ENCODE measurements around the gene RYR3.

RYR3 gene

DNA sequence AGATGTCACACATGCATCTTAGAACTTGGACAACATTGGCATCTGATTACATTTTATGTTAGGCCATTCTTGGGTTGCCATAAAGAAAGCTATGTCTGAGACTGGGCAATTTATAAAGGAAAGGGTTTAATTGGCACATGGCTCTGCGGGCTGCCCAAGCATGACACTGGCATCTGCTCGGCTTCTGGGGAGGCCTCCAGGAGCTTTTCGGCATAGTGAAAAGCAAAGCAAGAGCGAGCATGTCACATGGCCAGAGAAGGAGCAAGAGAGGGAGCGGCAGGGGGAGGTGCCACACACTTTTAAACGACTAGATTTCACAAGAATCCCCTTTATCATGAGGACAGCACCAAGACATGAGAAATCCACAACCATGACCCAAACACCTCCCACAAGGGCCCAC, 11.3 kb downstream of the RYR3 start:
- DNase-seq = no peak

GRCh38 chr15:33324609-33325008, 13.8 kb downstream of the RYR3 start:
- no peak for DNase-seq

GRCh38 chr15:33326908-33327307, 16.1 kb downstream of the RYR3 start:
- DNase-seq = no peak

DNA sequence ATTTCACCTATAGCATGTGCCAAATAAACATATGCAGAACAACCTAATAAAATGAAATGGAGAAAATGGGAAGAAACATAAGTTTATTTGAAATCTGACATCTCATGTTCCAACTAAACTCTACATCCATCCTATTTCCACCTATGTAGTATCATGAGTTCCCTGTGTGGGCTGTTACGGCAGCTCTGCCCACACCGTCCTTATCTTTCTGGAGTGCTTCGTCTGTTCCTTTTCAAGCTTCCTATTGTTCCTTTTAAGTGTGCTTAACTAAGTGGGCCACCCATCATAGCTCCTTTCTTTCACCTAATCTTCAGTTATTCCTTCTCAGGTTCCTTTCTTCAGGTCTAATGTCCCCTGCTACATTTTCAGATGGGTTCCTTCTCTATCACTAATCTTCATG, 17.3 kb downstream of the RYR3 start:
- DNase-seq = no peak

DNA sequence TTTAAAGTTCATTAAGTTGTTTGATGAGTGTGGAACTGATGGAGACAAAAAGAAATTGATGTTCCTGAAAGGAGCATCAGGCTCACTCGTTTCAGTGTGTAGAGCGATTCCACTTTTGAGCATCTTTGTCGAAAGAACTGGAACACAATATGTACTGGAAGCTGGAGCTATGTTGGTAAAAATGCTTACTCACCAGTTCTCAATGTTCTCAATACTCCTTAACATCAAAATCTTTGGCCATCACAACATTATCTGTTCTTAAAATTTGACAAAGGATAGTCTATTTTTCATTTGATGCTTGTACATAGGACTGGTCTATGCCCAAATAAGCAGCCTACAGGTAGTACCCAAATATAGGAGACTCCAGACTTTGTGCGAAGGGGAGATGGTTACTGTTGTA, 18.7 kb downstream of the RYR3 start:
- no peak for DNase-seq

- DNase-seq = no peak
Measured at GRCh38 chr15:33330931-33331330, 20.2 kb downstream of the RYR3 start.

DNA sequence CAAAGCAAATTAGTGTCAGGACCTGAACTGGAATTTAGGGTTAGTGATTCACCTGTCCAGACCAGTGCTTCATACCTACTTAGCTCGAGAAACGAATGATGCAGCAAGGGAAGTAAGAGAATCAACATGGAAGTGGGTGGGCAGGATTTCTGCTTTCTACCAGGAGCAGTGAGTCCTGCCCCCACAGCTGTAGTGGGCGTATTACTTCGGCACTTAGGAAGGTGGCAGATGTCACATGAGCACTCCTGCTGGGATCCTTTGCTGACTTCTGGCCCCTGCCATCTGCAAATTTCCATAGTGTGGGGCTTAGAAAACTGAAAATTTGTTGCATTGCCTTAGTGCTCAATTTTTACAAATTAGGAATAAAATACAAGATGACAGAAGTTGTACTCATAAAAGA, 31.2 kb downstream of the RYR3 start:
- no peak for DNase-seq

GRCh38 chr15:33343275-33343674, 32.5 kb downstream of the RYR3 start:
- no peak for DNase-seq

DNA sequence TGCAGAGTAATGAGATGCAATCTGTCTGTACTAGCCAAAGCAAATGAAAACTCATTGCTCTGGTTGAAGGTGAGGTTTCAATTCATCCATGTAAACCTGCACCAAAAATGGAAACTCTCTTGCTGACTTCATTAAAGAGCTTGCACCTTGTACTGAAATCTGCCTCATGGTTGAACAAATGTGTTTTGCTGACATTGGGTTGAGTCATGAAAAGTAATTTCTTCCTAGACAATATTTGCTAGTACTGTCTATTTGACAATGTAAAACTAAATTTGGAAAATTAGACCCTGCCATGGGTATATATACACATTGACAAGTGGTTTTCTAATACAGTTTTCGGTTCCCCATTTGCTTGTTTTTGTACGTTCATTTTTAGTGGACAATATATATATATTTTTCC, 33.3 kb downstream of the RYR3 start:
- no peak for DNase-seq

GRCh38 chr15:33344530-33344929, 33.8 kb downstream of the RYR3 start:
- DNase-seq = no peak

- no peak for DNase-seq
Measured at GRCh38 chr15:33354411-33354810, 43.6 kb downstream of the RYR3 start.

DNA sequence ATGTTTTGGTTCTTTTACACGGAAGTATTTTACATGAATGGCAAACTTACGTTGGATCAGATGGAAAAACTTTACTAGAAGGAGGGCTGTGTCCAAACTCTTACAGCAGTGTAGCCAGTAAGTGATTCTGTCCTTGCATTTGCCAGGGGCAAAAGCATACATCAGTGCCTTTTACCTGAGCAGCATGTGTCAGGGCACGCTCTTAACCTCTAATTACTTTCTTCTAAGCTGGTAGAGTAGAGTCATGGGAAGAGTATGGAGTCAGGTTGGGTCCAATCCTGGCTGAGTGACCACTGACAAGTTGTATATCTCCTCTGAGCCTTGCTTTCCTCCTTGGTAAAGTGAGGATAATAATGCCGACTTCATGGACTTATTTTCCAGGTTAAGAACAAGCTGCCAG, 47.1 kb downstream of the RYR3 start:
- no peak for DNase-seq

DNA sequence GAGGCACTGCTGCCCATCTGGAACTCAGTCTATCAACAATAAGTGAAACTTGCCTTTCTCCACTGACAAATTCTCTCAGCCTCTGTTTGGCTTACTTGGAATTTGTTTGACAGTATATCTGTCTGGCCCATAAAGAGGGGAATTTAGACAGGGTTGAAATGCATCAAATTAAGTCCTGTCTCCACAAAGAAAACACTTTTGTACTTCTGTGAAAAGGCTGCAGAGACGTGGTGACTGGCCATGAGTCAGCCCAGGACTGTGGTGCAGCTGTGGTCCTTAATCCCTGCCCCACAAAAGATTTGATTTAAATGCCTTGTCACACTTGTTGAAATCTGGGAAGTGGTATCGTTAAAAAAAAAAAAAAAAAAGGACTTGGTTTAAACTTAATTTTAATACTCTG, 47.5 kb downstream of the RYR3 start:
- no peak for DNase-seq

DNA sequence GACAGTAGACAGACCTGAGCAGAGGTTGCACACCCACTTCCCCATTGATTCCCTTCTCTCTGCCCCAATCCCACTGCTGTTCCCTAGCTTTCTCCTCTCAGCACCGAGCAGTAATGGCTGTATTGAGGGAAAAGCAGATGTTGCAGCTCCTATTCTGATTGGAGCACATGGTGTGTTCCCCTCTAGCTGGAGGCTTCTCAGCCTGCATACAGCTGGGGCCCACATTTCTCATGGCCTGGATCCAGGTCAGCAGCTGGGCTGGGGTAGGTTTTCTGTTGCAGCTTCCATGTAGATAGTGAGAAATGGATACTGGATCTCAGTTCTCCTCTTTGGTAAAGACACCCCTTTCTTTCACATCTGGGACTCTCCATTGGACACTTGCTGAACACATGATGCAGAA, 50.1 kb downstream of the RYR3 start:
- DNase-seq = no peak

DNA sequence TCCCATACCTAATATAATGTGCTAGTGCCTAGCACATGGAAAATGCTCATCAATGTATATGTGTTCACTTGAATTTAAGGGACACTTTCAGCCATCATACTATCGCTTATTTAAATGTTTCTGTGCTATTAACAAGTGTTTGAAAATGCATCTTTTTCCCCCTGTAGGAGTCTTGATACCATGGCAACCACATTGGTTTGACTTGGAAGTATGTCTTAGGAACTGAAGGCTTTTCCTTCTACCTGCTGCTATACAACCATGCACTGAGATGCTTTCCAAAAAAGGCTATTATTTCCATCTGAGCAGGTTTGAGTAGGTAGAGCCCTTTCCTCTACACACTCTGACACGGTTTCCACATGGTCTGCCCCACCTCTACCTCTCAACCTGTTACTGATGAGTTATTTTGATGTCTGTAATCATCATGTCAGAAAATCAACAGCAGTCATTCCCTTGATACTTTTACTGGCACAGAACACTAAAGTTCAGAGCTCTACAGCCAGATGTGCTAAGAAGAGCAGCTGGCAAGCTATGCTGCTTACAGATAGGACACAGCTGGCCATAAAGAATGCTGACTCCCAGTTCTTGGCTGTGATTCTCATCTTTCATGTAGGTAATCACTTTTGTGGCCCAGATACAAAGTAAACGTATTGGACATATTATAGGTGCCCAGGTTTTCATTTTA, 59.3 kb downstream of the RYR3 start:
- no peak for DNase-seq

DNA sequence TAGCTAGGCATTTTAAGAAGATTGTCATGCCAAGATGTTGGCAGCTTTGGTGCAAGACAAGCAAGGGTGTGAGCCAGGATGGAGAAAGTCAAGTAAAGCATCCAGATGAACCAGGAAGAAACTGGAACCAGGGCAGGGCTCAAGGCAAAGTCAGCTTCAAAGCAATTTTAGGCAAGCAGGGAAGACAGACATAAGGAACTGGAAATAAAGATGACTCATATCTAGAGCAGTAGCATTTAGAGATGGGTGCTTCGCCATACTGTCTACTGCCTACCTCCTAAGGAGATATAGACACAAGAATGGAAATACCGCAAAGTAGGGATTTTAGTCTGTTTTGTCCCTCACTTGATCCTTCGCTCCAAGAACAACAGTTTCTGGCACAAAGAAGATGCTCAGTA, 59.9 kb downstream of the RYR3 start:
- DNase-seq = no peak

- no peak for DNase-seq
Measured at GRCh38 chr15:33371159-33371558, 60.4 kb downstream of the RYR3 start.

DNA sequence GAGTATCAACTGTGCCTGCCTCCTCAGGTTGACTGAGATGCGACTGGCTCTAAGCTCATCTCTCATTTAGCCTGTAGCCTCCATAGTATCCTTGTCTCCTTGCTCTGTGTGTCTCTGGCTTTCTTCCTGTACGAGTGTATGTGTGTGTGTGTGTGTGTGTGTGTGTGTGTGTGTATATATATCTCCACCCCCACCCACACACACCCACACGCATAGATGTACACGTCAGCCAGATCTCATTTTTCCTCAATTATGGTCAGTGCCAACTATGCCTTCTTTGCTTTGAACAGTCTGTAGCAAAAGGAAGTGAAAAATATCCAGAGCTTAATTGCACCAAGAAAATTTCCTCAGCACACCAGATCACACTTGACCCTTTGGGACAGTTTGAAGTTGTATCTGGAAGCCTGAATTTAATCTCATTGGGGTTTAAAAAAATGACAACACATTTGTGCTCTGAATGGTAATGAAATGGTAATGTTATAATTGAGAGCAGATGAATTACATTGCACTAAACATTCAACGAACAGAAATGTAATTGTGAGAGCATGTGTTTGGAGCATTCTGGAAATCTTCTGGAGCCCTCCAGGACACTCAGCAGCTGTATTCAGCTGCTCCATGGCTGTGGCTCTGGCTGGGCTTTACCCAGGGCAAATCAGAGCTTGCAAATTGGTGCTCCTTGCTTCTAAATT, 63.6 kb downstream of the RYR3 start:
- no peak for DNase-seq

GRCh38 chr15:33375236-33375635, 64.5 kb downstream of the RYR3 start:
- DNase-seq = no peak

GRCh38 chr15:33377204-33377603, 66.4 kb downstream of the RYR3 start:
- DNase-seq = no peak

GRCh38 chr15:33378866-33379480, 68.2 kb downstream of the RYR3 start:
- no peak for DNase-seq

DNA sequence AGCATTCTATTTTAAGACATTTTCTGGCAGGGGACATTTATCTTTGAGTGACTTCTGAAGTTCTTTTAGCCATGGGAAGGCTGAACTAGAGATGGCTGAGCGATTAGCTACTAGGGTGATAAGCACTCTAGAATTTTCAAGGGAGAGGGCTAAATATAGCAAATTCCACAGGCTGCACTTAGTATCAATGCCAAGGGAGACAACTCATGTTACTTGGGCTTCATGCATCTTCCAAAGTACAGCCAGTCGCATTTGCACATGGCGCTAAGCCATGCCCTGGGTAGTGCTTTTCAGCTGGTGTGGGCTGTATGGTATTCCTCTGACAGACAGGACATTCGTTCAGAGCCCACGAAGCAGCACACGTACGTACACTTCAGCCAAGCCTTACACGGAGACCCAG, 69.6 kb downstream of the RYR3 start:
- DNase-seq = no peak

DNA sequence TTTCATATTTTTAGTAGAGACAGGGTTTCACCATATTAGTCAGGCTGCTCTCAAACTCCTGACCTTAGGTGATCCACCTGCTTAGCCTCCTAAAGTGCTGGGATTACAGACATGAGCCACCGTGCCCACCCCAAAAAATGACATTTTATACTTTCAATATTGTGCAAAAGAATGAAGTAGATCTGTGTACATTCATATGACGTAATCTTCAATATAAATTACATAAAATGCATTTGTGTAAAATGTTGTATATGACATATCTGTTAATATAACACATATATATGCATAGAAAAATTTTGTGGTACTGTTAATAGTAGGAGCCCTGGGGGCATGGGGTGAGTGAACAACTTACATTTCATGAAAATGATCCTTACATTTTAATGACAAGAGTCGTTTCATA, 71.7 kb downstream of the RYR3 start:
- DNase-seq = no peak

GRCh38 chr15:33384307-33384706, 73.5 kb downstream of the RYR3 start:
- DNase-seq = no peak

DNA sequence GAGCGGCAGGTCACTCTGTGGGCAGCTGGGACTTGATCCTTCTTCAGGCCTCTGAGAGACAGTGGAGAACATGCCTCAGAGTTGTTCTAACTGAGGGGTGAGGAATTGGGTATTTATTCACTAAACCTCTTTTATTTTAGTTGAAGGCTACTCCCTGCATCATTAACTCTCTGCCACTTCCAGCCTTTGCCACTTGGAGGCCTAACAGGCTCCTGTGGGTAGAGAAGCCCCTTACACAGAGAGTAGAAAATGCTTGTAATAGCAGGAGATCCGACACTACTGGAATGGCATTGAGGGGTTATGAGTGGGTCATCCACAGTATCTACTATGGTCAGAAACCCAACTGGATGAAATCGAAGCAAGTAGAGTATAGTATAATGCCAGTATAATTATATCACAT, 81.7 kb downstream of the RYR3 start:
- DNase-seq = no peak
